Stimulated activated CD8-positive, alpha-beta memory T cell treated with anti-CD3 and anti-CD28 coated beads, Interleukin-4, amount 100 ng/mL, for 48 hours (primary cell): ENCODE measurements around the gene OR2B2.

Experiments used
- DNase-seq: peaks from one replicate; pipeline ENCODE4 v3.0.0-alpha.2; 2020

Gene OR2B2

DNA sequence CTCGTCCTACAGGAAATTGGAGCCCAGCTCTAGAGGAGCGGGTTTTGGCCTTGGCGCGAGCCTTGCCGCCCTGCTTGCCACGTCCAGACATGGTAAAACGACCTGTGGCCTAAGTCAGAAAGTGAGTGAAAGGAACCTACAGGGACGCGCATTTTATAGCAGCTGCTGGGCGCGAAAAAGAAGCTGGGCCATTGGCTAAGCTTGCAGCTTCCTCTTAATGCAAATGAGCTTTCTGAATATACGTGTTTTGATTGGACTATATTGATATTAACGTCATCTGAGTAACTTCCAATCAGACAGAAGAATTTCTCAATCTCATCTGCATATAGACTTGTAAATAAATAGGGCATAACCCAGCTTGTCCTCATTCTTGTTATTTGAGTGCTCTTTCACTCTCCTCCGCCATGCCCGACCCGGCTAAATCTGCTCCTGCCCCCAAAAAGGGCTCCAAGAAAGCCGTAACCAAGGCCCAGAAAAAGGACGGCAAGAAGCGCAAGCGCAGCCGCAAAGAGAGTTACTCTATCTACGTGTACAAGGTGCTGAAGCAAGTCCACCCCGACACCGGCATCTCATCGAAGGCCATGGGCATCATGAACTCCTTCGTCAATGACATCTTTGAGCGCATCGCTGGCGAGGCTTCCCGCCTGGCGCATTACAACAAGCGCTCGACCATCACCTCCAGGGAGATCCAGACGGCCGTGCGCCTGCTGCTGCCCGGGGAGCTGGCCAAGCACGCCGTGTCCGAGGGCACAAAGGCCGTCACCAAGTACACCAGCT lies 18.9 kb downstream of the OR2B2 start:
- peak; percentile 92 for DNase-seq

- DNase-seq: no peak
Observed at GRCh38 chr6:27892649-27893058, 19.5 kb downstream of the OR2B2 start.

GRCh38 chr6:27891320-27891875 lies 20.8 kb downstream of the OR2B2 start:
- DNase-seq: no peak

GRCh38 chr6:27890445-27891319 lies 21.5 kb downstream of the OR2B2 start:
- DNase-seq: peak; percentile 82

GRCh38 chr6:27889628-27890444 lies 22.4 kb downstream of the OR2B2 start:
- no peak for DNase-seq

DNA sequence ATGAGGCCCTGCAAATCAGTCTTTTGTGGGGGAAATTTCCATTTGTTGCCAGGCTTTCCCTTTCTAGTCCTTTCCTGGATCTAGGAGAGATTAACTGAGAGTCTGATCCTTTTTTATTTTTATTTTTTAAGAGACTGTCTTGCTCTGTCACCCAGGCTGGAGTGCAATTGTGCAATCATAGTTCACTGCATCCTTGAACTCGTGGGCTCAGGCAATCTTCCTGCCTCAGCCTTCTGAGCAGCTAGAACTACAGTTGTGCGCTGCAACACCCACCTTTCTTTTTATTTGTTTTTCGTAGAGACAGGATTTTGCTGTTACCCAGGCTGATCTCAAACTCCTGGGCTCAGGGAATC lies 22.9 kb downstream of the OR2B2 start:
- no peak for DNase-seq

GRCh38 chr6:27888566-27888965 lies 23.6 kb downstream of the OR2B2 start:
- no peak for DNase-seq

- DNase-seq: no peak
Observed at GRCh38 chr6:27886073-27886472, 26.1 kb downstream of the OR2B2 start.

DNA sequence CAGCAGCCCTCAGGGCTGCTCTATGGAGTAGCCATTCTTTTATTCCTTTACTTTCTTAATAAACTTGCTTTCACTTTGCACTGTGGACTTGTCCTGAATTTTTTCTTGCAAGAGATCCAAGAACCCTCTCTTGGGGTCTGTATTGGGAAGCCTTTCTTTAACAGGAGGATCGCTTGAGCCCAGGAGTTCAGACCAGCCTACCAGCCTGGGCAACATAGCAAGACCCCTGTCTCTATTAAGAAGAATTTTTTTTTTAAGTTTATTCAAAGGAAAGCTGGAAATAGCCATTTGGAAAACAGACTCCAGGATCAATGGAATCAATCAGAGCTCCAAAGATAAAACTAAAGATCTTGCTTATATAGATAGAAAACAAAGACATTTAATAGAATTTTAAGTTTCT lies 29.1 kb downstream of the OR2B2 start:
- DNase-seq: no peak

DNA sequence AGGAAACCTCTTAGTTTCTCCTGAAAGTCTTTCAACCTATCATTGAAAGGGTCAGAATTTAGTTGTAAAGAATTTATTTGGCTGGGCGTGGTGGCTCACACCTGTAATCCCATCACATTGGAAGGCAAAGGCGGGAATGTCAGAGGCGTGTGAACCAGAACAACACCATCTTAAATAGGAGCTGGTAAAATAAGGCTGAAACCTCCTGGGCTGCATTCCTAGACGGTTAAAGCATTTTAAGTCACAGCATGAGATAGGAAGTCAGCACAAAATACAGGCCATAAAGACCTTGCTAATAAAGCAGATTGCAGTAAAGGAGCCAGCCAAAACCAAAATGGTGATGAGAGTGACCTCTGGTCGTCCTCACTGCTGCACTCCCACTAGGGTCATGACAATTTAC lies 29.6 kb downstream of the OR2B2 start:
- DNase-seq: no peak

DNA sequence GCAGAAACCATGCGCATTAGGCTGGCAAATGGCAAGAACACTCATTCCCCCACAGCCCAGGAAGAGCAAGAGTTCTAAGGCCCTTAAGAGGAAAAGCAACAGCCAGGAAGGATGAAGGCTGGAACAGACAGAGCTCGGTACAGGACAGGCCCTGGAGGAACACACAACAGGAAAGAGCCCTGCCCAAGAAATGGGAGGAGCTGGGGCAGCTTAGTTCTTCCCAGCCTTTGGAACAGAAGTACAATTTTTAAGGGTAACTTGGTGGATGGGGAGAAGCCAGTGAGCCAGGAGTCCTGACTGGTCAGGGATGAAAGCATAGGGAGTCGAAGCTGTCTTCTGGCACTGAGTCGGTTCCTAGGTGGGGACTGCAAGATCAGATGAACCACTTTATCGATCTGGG lies 32.4 kb downstream of the OR2B2 start:
- no peak for DNase-seq

DNA sequence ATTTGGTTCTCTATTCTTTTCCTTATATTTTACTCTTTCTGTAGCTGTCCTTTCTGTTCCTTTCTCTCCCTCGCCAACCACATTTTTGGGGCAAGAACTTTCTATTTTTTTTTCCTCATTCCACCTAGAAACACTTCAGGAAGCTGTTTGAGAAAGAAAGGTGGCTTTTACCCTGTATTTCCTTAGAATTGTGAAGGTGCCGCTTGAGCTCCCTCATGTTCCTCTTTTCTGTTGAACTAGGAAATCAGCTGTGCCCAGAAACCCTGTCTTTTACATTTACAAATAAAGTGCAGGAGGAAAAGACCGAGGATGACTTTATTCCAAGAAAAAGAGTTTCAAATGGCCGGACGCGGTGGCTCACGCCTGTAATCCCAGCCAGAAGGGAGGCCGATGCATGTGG lies 38.2 kb downstream of the OR2B2 start:
- no peak for DNase-seq

GRCh38 chr6:27873021-27873940 lies 38.9 kb downstream of the OR2B2 start:
- peak; percentile 81 for DNase-seq

DNA sequence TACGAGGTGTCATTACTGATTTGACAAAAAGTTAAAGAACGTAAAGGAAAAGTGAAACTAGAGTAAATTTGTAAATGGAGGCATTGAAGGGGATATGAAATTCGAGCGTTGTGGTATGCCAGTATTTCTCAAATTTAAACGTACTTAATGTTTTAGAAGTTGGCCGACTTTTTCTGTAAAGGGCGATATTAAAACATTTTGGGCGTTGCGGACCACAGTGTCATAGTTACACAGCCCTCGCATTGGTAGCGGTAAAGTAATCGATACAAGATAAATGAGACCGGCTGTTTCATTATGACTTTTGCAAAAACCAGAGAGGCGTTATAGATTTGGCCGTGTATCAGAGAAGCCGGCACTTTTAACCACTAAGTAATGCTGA lies 39.6 kb downstream of the OR2B2 start:
- DNase-seq: no peak

GRCh38 chr6:27871924-27872638 lies 40.1 kb downstream of the OR2B2 start:
- DNase-seq: peak; percentile 83

GRCh38 chr6:27870291-27870870 lies 41.8 kb downstream of the OR2B2 start:
- DNase-seq: no peak

- DNase-seq: no peak
Observed at GRCh38 chr6:27868311-27868710, 43.9 kb downstream of the OR2B2 start.

GRCh38 chr6:27867945-27868300 lies 44.3 kb downstream of the OR2B2 start:
- no peak for DNase-seq

DNA sequence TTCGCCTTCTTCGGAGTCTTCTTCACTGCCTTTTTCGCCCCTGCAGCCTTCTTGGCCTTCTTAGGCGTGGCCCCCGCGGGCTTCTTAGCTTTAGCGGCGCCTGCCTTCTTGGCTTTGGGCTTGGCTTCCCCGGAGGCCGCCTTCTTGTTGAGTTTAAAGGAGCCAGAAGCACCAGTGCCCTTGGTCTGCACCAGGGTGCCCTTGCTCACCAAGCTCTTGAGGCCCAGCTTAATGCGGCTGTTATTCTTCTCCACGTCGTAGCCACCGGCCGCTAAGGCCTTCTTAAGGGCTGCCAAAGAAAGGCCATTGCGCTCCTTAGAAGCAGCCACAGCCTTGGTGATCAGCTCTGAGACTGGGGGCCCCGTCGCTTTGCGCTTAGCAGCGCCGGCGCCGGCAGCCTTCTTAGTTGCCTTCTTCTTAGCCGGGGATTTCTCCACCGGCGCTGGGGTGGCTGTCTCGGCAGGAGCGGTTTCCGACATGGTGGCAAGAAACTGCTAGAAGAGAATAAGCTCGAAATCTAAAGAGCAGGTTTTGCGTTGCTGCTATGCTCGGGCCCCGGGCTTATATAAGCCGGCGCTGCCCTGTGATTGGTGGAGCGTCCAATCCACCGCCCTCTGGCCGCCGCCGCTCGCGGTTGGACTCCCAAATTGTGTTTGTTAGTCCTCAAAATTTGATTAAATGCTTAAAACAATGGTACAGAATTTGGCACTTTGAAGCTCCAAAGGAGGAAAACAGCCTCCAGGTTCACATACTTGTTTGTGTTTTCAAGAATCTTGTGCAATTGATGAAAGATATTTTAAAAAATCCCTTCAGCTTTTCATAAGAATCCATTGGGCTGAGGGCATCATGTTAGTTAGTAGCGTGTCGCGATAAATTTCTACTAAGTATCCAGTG lies 44.9 kb downstream of the OR2B2 start:
- DNase-seq: peak; percentile 89
